ENCODE results near the gene NPC2. TPM values are rescaled to one million over a fixed set of nuclear protein-coding genes. Genes with fewer than 3 reads are reported as not detected.

The NPC2 gene
- total RNA-seq, result 16.6 TPM

DNA sequence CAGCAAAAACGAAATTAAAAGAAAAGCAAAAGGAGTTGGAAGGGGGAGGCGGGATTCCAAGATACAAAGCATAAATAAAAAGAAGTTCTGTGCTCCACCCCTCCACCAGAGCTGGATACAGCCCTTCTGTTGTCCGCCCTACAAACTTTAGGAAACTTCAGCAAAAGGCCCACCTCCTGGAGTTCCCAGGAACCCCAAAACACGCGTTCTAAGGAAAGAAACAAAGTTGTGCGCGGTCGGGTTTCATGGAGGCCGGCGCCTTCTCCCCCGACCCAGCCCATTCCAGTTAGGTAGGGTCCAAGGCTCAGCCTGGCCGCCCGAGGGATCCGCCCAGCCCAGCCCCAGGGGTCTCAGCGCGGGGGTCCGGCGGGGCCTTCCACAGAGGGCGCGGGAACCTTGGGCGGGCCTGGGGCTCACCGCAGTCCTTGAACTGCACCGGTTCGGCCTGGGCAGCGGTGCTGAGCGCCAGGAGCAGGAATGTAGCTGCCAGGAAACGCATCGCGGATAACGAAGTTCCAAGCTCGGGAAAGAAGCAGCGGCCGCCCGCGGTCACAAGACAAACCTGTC, at the start of gene NPC2:
NPC2 (minus strand) TSS at position 530 of the 567 bp plus-strand sequence; CDS start at position 499, 31 bp downstream.

DNA sequence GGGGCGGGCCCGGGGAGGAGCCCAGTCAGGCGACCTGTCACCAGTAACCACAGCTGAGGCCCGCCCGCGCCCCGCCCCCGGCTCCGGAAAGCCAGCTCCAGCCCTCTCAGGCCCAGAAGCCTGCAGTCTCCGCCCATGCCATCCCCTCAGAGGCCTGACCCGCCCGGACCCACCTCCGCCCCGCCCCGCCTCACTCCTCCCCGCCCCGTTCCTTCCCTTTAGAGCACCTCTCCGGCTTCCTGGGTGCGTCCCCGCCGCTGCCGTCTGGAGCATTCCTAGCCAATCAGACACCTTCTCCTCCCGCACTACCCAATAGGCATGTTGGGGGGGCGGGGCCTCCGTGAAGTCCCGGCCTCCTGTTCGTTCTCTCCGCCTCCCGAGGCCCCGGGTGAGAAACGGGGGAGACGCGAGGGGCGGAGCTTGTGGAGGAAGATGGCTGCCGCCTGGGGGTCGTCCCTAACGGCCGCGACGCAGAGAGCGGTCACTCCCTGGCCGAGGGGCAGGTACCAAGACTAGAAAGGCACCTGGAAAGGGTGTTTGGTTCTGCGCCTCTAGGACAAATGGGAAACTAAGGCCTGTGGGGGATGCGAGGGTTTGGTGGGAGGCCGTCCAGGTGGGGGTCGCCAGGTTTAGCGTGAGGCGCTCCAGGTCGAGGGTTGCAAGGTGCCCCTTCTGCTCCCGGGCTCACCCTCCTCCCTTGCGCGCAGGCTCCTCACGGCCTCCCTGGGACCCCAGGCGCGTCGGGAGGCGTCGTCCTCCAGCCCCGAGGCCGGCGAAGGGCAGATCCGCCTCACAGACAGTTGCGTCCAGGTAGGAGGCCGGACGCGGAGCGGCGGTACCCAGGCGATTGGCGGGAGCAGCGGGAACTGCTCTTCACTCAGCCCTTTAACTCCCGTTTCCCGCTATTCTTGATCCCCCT, 497 bp upstream of the NPC2 start, which contains the start of gene ISCA2:
ISCA2 (plus strand) TSS at position 423 of the 919 bp plus-strand sequence; CDS start at position 433, 10 bp downstream.

Other genes with a start within 250 kb of the NPC2 start
- gene ABCD4, start 190.4 kb downstream of the NPC2 start, total RNA-seq, result 56.3 TPM
- not detected for gene VRTN, start 144.8 kb downstream of the NPC2 start, total RNA-seq
- gene SYNDIG1L, start 67.1 kb downstream of the NPC2 start, total RNA-seq, result 1.3 TPM
- gene ISCA2, start 460 bp upstream of the NPC2 start, total RNA-seq, result 24.7 TPM
- gene LTBP2, start 118.9 kb upstream of the NPC2 start, total RNA-seq, result 0.94 TPM
- gene AREL1, start 219.8 kb upstream of the NPC2 start, total RNA-seq, result 70.1 TPM
- gene FCF1, start 219.8 kb upstream of the NPC2 start, total RNA-seq, result 21.0 TPM

Measured in parietal lobe (tissue), 1 donor.